Activated T-cell treated with anti-CD3 and anti-CD28 coated beads for 24 hours (primary cell): Measurements from ENCODE around the gene CHST15.

Experiments used
- DNase-seq: peaks from one replicate; pipeline ENCODE4 v3.0.0-alpha.2; 2020; ENCODE audit warnings: low read depth

Gene CHST15

DNA sequence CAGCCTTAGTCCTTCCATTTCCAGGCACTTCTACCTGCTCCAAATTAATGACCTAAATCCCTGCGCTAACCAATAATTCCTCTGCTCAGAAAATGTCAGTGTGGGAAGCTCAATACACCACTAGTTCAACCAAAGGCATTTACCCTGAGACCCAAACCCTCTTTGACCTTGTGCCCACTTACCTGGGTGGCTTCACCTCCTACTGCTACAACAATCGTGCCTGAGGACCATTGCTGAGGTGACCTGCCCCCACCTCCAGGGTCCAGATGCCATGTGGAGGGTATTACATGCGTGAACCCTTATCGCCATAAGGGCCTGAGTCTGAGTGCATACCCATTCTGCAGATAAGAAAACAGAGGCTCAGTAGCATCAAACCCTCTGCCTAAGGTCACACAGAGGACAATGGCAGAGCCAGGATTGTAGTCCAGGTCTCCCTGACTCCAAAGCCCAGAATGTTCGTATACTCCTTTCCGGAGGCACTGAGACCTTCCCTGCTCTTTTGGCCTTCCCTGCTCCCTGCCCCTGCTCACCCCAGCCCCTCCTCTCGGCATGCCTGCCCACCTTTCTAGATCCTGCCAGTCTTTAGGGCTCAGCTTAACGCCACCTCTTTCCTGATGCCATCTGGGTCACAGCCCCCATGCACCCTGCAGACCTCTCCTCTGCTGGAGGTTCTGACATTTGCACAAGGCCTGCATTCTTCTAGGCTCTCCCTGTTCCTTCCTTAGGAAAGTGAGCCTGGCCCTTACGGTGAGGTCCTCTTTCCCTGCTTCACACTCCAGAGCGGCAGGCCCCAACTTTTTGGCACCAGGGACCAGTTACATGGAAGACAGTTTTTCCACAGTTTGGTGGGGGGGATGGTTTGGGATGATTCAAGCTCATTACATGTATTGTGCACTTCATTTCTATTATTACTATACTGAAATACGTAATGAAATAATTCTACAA lies 94.9 kb downstream of the CHST15 start:
- no peak for DNase-seq

DNA sequence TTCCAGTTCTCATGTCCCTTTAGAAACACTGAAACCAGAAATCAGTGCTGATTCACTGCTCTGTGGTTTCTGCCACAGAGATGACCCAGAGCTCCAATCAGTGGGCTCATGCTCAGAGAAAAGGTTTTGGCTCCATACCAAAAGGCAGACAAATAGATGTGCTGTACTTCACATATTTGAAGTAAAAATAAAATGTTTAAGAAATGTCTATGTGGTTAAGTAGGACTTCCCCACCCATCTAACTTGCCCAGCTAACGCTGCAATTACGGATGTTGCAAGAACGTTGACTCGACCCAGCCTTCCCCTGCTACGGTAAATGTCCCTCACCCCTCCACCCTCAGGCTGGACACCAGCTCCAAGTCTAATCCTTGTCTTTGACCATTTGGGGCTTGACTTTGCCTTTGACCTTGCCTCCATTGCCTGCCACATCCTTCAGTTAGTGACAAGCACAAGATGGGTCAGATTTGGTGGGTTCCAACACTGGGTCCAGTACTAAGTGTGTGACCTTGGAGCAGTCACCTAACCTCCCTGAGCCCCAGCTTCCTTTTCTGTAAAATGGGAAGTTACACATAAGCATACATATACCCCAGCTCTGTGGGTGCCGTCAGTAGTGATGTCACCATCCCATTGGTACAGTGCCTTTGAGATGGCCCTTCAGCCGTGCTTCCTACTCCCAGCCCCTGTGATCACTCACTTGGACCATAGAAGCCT lies 95.8 kb downstream of the CHST15 start:
- DNase-seq = no peak

DNA sequence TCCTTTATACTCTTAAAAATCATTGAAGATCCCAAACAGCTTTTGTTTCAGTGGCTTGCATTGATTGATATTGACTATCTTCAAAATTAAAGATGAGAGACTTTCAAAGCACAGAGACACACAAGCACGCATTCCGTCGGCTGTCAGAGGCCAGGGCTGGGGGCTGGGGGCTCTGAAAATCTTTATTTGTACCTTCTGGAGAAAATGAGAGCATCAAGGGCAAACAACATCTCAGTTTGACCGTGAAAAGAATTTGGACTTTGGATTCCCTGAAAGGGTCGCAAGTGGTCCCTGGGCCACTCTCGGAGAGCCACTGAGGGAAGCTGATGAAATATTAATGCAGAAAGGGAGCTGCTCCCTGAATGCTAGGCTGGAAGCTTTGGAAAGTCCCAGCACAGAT lies 96.4 kb downstream of the CHST15 start:
- no peak for DNase-seq

DNA sequence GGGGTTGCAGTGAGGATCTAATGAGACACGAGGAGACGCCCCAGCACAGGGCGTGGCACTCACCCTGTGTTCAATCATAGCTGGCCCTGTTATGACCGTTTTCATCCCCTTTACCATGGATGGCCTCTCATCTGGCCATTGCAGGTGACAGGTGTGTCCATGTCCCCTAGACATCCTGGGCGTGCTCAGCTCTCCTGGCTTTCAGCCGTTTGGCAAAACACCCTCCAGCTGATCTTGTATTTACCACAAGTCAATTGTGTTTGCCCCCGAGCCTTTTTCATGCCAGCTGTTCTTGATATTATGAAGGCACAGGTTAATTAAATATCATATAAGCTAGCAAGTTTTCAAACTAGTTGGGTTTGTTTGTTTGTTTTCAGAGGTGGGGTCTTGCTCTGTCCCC lies 97.1 kb downstream of the CHST15 start:
- no peak for DNase-seq

DNA sequence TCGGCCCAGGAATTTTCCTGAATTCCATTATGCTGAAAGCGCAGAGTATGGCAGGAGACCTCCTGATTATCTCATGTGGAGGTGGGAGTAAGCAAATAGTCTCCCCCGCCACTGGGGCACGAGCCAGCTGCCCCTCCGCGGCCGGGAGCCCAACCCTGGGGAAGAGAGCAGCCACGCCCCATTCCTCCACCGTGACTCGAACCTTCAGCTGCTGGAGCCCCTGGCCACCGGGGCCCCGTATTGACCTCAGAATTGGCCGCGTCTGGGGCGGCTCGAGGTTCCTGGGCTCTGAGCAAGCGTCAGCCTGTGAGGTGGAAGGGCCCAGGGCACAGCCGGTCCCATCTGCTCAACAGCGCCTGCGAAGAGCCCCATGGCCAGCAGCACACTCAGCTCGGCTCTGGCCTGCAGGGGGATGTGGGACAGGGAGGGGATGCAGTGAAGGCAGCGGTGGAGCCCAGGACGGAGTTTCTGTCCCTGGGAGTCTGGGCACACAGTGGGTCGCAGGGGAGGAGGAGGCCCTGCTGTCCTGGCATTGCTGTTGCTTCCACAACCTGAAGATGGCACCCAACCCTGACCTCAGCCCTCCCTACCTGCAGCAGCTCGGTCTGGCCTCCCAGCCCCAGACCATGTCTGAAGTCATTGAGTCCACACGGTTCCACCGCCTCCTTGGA lies 97.8 kb downstream of the CHST15 start:
- no peak for DNase-seq

DNA sequence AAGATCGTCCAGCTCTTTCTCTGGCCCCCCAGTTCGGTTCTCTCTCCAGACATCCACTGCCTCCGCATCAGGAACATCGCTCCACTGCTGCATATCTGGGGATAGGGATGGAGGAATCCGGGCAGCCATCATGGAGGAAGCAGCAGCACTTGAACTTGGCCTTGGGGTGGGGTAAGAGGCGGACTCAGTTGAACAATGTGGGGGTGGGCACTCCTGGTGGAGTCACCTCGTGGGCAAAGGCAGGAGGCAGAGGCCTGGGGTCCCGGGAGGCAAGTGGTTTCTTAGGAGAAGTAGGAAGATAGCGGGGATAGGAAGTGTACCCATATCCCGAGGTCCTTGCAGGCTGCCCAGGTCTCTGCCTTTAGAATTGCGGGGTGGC lies 98.3 kb downstream of the CHST15 start:
- DNase-seq = no peak

DNA sequence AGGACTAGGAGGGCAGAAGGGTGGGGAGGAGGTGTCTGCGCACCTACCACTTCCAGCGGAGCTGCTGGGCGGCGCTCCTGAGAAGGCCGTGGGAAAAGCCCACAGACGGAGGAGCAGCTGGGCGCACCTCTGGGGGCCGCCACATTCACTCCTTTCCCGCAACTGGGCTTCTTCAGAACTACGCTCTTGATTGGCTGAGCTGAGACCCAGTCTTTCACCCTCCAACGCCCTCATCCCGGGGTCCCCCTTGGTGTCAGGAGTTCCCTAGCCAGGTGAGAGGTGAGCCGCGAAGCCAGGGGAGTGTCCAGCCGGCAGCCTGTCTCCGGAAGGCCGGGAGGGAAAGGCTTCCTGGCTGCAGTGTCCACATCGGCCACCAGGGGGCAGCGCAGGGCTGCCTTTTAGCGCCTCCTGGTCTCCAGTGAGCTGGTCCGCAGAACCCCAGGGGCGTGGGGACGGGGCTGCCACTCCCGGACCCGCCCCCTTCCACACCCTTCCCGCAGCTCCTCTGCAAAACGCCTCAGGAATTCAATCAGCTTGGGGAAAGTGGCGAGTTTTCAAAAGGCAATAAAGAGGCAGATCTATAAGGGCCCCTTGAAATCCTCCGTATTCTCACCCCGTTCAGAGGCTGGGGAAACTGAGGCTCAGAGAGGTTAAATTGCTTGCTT lies 98.8 kb downstream of the CHST15 start:
- DNase-seq = peak; percentile 72

DNA sequence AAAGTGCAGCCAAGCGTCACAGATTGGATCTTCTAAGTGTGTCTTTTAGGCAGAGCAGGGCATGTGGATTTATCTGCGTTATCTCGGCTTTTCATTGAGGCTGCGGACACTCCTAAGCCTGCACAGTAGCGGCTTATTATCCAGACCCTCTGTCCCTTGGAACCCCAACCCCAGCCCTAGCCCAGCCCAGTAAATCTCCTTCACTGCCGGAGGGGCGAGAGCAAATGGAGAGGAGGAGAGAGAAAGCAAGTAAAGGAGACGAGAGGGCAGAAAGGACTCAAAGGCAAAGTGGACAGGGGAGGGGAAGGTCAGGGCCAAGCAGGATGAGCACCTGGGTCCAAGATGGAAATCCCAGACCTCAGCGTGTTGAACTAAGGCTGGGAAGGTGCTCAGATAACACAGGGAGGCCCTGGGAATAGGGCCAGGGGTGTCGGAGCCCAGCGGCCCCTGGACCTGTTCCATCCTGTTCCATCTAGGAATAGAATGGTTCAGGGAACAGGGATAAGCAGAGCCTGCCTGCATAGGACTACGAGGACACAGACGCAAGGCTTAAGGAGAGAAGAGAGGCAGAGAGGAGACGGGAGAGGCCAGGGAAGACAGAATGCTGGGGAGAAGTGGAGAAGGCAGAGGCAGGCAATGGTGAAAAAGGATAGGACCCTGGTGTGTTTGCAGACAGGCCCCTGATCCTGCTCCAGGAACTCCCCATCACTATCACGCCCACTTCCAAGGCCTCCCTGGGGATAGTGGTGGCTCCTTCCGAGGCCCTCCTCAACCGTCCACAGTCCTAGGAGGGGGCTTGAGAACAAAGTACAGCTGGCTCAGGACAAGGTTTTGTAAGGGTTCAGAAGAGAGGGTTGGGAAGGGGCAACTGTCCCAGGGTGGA lies 99.6 kb downstream of the CHST15 start:
- no peak for DNase-seq

DNA sequence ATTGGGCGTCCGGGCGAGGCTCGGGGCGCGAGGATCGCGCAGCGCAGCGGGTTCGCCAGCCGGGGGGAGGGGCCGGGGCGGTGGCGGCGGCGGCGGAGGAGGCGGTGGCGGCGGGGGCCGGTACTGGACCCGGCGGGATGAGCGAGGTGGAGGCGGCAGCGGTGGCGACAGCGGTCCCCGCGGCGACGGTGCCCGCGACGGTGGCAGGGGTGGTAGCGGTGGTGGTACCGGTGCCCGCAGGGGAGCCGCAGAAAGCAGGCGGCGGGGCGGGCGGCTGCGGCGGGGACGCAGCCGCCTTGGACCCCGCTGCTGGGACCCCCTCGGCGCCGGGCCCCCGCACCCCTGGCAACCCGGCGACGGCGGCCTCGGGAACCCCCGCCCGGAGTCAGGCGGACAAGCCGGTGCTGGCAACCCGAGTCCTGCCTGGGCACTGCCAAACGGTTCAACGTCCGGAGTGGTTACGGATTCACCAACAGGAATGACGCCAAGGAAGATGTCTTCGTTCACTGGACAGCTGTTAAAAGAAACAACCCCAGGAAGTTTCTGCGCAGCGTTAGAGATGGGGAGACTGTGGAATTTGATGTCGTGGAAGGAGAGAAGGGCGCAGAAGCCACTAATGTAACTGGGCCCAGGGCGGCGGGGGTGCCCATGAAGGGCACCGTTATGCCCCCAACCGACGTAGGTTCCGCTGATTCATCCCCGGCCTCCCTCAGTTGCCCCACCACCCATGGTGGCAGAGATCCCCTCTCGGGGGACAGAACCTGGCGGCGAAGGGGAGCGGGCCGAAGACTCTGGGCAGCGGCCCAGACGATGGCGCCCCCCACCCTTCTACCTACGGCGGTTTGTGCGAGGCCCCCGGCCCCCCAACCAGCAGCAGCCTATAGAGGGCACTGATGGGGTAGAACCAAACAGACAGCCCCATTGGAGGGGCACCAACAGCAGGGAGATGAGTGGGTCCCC lies 101.5 kb downstream of the CHST15 start:
- DNase-seq = no peak

DNA sequence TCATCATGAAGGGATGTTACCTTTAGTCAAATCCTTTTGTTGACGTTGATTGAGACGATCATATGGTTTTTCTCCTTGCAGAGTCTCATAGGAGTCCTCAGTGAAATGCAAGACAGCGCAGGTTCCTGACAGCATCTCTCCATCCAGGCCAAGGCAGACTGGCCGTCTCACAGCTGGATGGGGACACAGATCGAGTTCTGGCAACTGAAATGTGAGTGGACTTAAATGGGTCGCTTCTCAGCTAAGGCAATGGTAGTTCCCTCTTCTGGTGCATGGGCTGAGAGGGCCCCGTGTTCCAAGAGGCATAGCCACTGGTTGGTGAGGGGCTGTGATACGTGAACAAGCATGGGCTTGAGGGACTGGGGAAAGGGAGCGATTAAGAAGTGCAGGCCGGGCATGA lies 102.5 kb downstream of the CHST15 start:
- DNase-seq = no peak

DNA sequence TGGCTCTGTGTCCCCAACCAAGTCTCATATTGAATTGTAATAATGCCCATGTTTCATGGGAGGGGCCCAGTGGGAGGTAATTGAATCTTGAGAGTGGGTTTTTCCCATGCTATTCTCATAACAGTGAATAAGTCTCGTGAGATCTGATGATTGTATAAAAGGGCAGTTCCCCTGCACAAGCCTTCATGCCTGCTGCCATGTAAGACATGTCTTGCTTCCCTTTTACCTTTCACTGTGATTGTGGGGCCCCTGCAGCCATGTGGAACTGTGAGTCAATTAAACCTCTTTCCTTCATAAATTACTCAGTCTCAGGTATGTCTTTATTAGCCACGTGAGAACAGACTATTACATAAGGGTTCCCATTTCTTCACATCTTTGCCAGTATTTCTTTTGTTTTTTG lies 104.7 kb downstream of the CHST15 start:
- DNase-seq = no peak

DNA sequence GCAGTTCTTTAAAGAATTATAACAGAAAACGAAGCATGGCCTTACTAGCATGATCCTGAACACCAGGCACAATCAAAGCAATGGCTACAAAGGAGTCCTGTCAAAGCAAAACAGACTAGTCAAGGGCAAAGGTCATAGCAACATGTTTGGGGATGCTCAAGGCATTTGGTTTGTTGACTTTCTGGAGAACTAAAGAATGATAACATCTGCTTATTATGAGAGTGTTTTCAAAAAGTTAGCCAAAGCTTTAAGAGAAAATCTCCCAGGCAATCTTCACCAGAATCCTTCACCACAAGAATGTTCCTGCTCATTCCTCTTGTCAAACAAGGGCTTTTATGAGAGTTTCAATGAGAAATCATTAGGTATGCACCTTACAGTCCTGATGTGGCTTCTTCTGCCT lies 106.7 kb downstream of the CHST15 start:
- DNase-seq = no peak

DNA sequence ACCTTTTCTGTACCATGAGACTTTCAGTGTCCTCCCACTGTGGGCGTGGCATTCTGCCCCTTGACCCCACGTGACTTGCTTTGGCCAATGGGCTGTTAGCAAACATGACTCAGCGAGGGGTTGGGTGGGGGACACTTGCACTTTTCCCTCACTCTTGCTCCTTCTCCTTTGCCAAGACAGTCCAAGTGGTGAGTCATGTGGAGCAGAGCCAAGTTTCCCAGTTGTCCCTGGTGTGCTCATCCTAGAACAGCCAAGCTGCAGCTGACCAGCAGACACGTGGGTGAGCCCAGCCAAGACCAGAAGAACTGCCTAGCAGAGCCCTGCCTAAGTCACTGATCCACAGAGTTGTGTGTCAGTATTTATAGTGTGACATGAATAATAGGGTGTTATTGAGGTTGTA lies 119.0 kb downstream of the CHST15 start:
- DNase-seq = no peak

DNA sequence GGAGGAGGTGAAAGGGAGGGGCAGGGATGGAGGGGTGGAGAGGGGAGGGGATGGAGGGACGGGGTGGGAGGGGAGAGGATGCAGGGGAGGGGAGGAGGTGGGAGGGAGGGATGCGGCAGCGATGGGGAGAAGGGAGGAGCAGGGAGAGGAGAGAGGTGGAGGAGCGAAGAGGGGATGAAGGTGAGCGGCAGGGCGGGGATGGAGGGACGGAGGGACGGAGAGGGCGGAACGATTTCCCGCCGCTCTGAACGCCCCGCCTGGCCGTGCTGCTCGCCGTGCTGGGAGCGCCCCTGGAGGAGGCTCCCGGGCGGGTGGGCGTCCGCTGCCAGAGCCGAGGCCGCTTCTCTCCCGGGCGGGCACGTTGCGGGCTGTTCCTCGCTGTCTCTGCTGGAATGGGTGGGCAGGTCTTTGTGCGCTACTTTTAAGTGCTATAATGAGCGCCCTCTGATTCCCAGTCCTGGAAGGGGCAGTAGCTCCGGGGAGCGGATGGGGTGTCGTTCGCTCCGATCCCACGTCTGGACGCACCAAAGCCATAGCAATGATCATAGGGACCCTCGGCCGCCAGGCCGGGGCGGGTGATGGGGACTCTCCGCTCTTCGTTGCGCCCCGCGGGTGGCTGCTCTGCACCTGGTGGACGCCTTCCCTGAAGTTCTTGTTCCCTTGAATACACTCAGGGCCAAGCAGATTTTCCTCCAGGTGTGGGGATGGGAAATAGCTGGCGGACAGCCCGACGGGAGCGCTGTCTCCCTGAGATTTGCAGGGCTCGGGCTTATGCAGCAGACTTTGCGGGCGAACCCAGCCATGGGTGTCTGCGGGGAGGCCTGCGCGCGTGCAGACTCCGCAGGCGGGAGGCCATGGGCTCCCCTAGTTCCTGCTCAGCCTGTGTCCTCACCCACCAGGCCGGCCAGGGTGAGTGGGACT lies 120.7 kb downstream of the CHST15 start:
- no peak for DNase-seq

DNA sequence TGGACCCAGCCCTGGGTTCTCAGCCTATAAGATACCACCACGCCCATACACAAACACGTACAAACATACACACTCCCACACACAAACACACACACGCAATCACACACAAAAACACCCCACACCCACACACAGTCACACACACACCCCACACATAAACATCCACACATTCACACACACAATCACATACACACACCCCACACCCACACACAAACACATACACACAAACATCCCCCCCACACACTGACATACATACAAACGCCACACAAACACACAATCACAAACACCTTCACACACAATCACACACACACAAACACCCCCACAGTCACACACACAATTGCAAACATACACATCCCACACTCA lies 122.5 kb downstream of the CHST15 start:
- no peak for DNase-seq

DNA sequence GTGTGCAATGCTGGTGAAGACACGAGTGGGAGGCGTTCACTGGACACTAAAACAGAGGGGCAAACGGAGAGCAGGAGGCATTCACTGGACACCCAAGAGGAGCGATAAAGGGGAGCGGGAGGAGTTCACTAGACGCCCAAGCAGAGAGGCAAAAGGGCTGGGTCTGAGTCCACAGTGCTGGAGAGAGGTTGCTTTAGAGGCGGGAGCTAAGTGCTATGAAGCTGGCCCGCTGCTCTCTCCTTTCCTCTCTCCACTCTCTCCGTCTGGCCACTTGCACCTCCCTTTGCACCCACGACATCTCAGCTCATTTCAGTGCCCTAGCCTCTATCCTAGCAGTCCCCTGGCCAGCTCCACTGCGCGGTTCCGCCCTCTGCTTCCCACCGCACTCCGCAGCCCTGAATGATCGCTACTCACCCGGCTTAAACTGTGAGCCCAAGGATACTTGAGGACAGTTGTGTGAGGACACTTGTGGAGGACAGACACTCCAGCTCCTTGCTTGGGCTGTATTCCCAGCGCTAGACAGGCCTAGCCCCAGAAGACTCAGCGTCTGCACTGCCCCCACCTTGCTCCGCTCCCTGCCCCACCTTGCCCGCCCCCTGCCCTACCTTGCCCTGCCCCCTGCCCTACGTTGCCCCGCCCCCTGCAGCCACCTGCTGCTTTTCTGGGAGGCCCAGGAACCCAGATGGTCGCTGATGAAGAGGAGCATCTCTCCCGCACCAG lies 123.0 kb downstream of the CHST15 start:
- no peak for DNase-seq

DNA sequence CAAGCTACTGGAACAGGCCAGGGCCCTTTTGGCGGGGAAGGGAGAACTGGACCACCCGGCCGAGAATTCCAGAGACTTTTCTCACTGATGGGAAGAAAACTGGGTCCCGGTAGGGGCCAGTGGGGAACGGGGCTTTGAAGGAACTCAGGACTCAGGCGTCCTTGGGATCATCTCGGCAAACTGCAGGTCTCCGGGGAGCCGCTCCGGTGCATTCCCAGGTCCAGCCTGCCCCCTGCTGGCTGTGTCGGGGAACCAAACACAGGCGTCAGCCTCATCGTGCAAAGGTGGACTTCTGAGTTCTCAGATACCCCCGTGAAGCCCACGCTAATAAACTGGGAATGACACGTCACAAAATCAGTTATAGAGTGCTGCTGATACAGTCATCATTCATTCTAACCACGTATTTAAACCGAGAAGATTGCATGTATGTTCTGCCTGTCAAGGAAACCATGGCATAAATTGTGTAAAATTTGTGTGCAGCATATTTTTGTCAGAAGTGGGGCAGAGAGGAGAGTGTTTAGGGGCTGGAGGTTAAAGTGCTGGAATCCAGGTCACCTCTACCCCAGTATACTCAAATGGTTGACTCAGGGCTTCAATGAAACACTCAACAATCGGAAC lies 125.7 kb downstream of the CHST15 start:
- peak; percentile 20 for DNase-seq

DNA sequence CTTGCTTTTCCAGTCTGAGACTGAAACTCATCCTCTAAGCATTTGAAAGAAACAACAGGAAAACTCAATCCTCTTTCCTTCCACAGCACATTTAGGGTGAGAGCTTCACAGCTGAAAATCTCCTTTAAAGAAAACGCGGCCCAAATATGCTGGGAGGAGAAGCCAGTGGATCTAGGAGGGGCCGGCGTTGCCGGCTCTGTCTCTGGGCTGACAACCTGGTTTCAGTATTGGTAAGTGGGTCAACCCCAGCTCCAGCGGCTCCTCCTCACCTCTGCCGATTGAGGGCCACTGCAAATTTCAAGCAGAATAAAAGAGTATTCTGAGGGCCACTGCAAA lies 126.5 kb downstream of the CHST15 start:
- no peak for DNase-seq
